GM06990 (cell line): ENCODE results near the gene MMP2.

ENCODE experiments used
- DNase-seq: peaks from one replicate; pipeline ENCODE4 v3.0.0-alpha.2; 2011; ENCODE audit not compliant: insufficient read length; ENCODE audit errors: extremely low read depth
- H3K27me3 ChIP-seq: replicated peaks from 2 replicates; pipeline ENCODE4 v1.6.0; 2011; ENCODE audit warnings: low read length; ENCODE audit not compliant: control insufficient read depth, insufficient read depth
- H3K36me3 ChIP-seq: 2 replicates; pipeline ENCODE4 v1.5.1; 2011; ENCODE audit warnings: low read length; ENCODE audit not compliant: control insufficient read depth, insufficient read depth
- H3K4me3 ChIP-seq: replicated peaks from 2 replicates; pipeline ENCODE4 v1.5.1; 2011; ENCODE audit warnings: low read depth, mild to moderate bottlenecking, control low read depth, low read length
- CTCF ChIP-seq: IDR thresholded peaks from 2 replicates; pipeline ENCODE4 v1.5.1; 2011; ENCODE audit warnings: low read length, control low read depth, mild to moderate bottlenecking, inconsistent platforms; ENCODE audit not compliant: insufficient read depth, poor library complexity, severe bottlenecking

MMP2 gene

DNA sequence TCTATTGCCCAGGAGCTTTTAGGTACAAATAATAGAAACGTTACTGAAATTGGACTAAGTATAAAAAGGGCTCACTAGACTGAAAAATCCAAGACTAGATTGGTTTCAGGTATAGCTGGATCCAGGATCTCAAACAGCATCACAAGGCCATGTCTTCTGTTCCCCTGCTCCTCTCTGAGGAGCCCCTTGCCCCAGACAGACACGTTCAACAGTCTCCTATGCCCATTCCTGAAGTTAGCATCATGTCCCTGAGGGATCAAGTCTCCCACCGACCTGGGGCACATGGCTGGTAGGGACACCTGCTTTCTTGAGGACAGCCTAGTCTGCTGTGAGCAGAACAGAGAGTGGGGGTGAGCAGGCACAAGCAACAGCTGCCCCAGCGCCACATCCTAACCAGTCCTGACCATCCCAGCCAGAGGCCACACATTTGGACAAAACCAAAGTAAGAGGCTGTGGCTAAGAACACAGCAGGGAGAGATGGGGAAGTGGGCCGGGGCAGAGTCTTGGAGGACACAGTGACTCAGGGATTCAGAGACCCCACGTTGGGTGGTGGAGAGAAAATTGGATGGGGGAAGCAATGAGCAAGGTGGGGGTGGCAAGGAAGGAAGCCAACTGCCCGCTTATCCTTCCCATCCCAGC, 10.5 kb upstream of the MMP2 start:
- TF ChIP-seq CTCF = no peak
- no peaks in the 10 kb centered on the region for H3K36me3 ChIP-seq
- DNase-seq = no peak
- H3K4me3 ChIP-seq = no peak overlapping the region
- H3K27me3 ChIP-seq = no peaks in the 10 kb centered on the region; the same call in 1 of the 2 replicates

DNA sequence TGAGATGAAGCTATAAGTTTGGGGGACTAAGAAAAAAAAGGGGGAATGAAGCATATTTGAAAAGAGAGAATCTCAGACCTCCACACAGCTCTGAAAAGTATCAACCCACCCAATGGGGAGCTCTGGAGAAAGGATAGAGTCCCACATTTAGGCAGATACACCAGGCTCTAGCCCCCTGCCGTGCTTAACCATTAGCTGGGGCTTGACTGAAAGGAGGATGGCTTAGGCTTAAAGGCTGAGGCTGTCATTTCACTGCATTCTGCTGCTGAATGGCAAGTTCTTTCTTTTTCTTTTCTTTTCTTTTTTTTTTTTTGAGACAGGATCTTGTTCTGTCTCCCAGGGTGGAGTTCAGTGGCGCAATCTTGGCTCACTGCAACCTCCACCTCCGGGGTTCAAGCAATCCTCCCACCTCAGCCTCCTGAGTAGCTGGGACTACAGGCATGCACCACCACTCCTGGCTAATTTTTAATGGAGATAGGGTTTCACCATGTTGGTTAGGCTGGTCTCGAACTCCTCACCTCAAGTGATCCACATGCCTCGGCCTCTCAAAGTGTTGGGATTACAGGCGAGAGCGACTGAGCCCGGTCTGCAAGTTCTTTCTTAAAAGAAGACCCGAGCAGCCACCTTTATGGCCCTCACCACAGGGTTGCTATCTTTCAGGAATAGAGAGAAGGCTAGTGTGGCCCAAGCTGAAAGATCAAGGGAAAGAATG, 9.0 kb upstream of the MMP2 start:
- H3K36me3 ChIP-seq = no peaks in the 10 kb centered on the region
- H3K27me3 ChIP-seq = no peaks in the 10 kb centered on the region; the same call in 1 of the 2 replicates
- no peak overlapping the region for H3K4me3 ChIP-seq
- DNase-seq = no peak
- no peak for TF ChIP-seq CTCF

GRCh38 chr16:55470533-55471371, 8.2 kb upstream of the MMP2 start:
- Histone ChIP-seq H3K4me3 (no peak overlapping the region), H3K36me3 (no peaks in the 10 kb centered on the region), H3K27me3 (no peaks in the 10 kb centered on the region; the same call in 1 of the 2 replicates)
- TF ChIP-seq CTCF = no peak
- DNase-seq = no peak

DNA sequence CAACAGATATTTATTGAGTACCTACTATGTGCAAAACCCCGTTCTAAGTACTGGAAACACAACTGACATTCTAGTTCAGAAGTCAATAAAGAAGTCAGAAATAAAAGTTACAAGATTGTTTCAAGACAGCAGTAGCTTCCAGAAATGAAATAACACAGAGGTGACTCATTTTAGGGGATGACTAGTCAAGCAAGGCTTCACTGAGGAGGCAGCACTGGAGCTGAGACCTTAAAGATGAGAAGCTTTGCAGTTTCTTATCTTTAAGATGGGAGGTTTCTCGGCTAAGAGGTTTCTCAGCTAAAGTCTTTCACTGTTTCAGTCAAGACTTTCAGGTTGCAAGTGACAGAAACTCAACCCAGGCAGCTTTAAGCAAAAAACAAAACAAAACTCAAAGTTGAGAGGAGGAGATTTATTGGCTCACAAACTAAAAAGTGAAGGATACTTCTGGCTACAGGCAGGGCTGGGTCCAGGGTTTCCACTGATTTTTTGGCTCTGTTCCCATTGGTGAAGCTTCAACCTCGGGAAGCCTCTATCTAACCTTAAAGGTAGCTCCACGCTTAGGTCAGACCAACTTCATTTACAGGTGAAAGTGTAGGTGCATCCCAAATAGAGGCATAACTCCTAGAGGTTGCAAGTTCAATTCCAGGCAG, 7.4 kb upstream of the MMP2 start:
- no peak for TF ChIP-seq CTCF
- Histone ChIP-seq H3K4me3 (no peak overlapping the region), H3K36me3 (no peaks in the 10 kb centered on the region), H3K27me3 (no peaks in the 10 kb centered on the region; the same call in 1 of the 2 replicates)
- DNase-seq = no peak

GRCh38 chr16:55473587-55473986, 5.4 kb upstream of the MMP2 start:
- H3K4me3 ChIP-seq = no peak overlapping the region
- no peaks in the 10 kb centered on the region for H3K36me3 ChIP-seq
- no peak for TF ChIP-seq CTCF
- peaks cover 2% of the 10 kb centered on the region; the same call in 1 of the 2 replicates for H3K27me3 ChIP-seq
- DNase-seq = no peak
